Heart right ventricle (tissue), 16 donors: Measurements from ENCODE around the gene C20orf144. TPM values are rescaled to one million over a fixed set of nuclear protein-coding genes. Genes with fewer than 3 reads are reported as not detected.
A peak's percentile ranks its signal among the peaks of the same experiment; 100 is the strongest.

Source experiments
- ATAC-seq, 8 donors: fragments of 200-7000 bp; cut with Tn5 transposase; one replicate each; pipeline ENCODE4 v1.9.1; 2020; ENCODE audit warnings: mild to moderate bottlenecking in 8 of 8, moderate library complexity in 8 of 8, moderate number of reproducible peaks in 1 of 8
- DNase-seq, 2 donors: peaks; one replicate each; pipeline ENCODE4 v3.0.0-alpha.2; 2020
- H3K27ac ChIP-seq, 10 donors: fragments of 200-600 bp; sonication (generic) in 2 of 10; one replicate each; pipeline versions ENCODE4 v1.5.0 to v1.8.0; 2020 to 2022; ENCODE audit warnings: mild to moderate bottlenecking in 3 of 10
- H3K27me3 ChIP-seq, 7 donors: fragments of 200-600 bp; one replicate each; pipeline ENCODE4 v1.8.0; 2021 to 2022; ENCODE audit warnings: mild to moderate bottlenecking in 2 of 7
- H3K36me3 ChIP-seq, 9 donors: fragments of 200-600 bp; sonication (generic) in 1 of 9; one replicate each; pipeline versions ENCODE4 v1.5.0 to v1.8.0; 2020 to 2022; ENCODE audit warnings: mild to moderate bottlenecking in 2 of 9
- H3K4me1 ChIP-seq, 9 donors: fragments of 200-600 bp; sonication (generic) in 1 of 9; one replicate each; pipeline versions ENCODE4 v1.5.0 to v1.8.0; 2020 to 2022; ENCODE audit warnings: mild to moderate bottlenecking in 4 of 9
- H3K4me3 ChIP-seq, 10 donors: fragments of 200-600 bp; sonication (generic) in 2 of 10; one replicate each; pipeline versions ENCODE4 v1.5.0 to v1.8.0; 2020 to 2022; ENCODE audit warnings: mild to moderate bottlenecking in 7 of 10, moderate library complexity in 2 of 10
- H3K9me3 ChIP-seq, 11 donors: fragments of 200-600 bp in 10 of 11; sonication (generic) in 2 of 11; one replicate each; pipeline versions ENCODE4 v1.5.0 to v1.8.0; 2013 to 2022; ENCODE audit warnings: mild to moderate bottlenecking in 2 of 11, control low read depth in 1 of 11, moderate library complexity in 1 of 11
- CTCF ChIP-seq, 9 donors: fragments of 200-600 bp; sonication (generic) in 2 of 9; IDR thresholded peaks; one replicate each; pipeline versions ENCODE4 v1.5.0 to v1.8.0; 2021 to 2022; ENCODE audit warnings: antibody characterized with exemption in 9 of 9, mild to moderate bottlenecking in 5 of 9, moderate library complexity in 1 of 9
- WGBS, 2 donors: extraction: QIAGEN DNeasy Blood & Tissue Kit; methylation state at CpG; one replicate each; pipeline ENCODE4 v1.1.7; 2013; ENCODE audit warnings: inconsistent platforms in 1 of 2; 5-methylcytosine and 5-hydroxymethylcytosine counted together
- intact Hi-C, 10 donors: fragments of 100-400 bp; cut with DNase I; formaldehyde crosslinking; loops; one replicate each; pipeline versions ENCODE4 v1.11.1 to v1.14.2; 2022
- polyA plus RNA-seq, 2 donors: library from polyadenylated mRNA; stranded (reverse); fragments of 200-250 nt; gene quantifications; one replicate each; pipeline ENCODE4 v1.2.3, GENCODE V29; 2013
- total RNA-seq, 10 donors: library from RNA; stranded (reverse); fragmentation: NEBNext Ultra II Directional in 3 of 10; extraction: Animal tissue kit (Norgen Biotek cat#: 25700) in 3 of 10; gene quantifications; one replicate each; pipeline versions ENCODE4 v1.2.1 to v1.2.4, GENCODE V29; 2021 to 2023
- donor health status: Arrhythmogenic right ventricular cardiomyopathy.
- donor health status: ischemic (EF 13 %, LVEDD 7.1; RV severe dilation, severe dysfunction).
- donor health status: healthy with polysubstance abuse.
- donor health status: DM: no; HTN: yes; CAD: no.
- donor health status: DM: no; HTN: no; CAD: no.
- donor health status: ischemic (EF 25% LVEDD 6.9; RV normal size, moderate dysfunction).
- donor health status: ischemic (EF 25% LVEDD 5.7; RV mildly dilated, moderate dysfunction).
- donor health status: healthy.
- donor health status: DM: yes; HTN: yes; CAD: no.
- donor health status: Ischemic cardiomyopathy.
- donor health status: ischemic (EF 35%, LVEDD 5.7; RV mildly dilated, moderate dysfunction).
- donor health status: nonischemic (EF 11% LVEDD 7.7; RV severe dilation, severe dysfunction).
- donor health status: DM: yes; HTN: yes; CAD: no.
- donor health status: PGD.
- donor health status: ischemic (EF 29% LVEDD 5.4; RV normal size, mild dysfunction).
- donor health status: nonischemic (EF 23%, LVEDD 6.1; RV moderate dilation, normal function).

The C20orf144 gene
- total and polyA plus RNA-seq, 12 donors = 0.03 TPM; not detected in 11

GRCh38 chr20:33653900-33654596 lies 8.1 kb upstream of the C20orf144 start:
- WGBS, 2 donors = 83 to 91% methylated on average over 11 of the region's 11 CpGs
- peaks cover 0 to 25% (median 17%) of the 10 kb centered on the region in 9 donors for H3K4me1 ChIP-seq
- H3K27ac ChIP-seq = no peak overlapping the region
- ATAC-seq (peak in 5 of 8 donors; percentile 6 to 17 (median 10)), DNase-seq (no peak)
- no peak for TF ChIP-seq CTCF (IDR thresholded peaks at IDR 0.05)
- no peaks in the 10 kb centered on the region for H3K9me3 ChIP-seq
- no peaks in the 10 kb centered on the region for H3K27me3 ChIP-seq
- peaks cover 0 to 27% (median 6%) of the 10 kb centered on the region in 9 donors for H3K36me3 ChIP-seq
- peak overlapping the region in 1 of 10 donors; percentile 15 for H3K4me3 ChIP-seq
- intact Hi-C loops = loop anchor here in 8 of 10 donors (1.0 to 10.0 kb wide), 6 partner anchors 192 to 259 kb away; no protein-coding TSS in a partner anchor

DNA sequence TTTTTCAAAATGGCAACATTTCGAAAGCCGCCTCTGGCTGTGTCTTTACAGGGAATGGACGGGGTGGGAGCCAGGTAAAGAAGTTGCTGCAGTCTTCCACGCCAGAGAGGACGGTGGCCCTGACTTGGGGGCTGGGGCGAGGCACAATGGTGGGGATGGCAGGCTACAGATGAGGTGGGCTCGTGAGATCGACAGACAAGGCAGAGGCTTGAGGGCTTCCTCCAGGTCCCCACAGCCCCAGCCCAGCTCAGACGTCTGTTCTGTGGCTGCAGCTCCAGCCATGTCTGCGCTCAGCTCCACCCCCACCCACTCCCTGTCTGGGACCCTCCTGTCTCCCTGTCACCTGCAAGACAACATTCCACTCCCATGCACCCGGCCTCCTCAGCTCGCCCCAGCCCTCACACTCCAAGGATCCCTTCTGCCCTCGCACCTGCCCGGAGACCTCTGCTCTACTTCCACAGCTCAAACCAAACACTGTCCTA lies 7.4 kb upstream of the C20orf144 start:
- no peaks in the 10 kb centered on the region for H3K27me3 ChIP-seq
- 74 to 80% methylated on average over 14 of the region's 14 CpGs for WGBS, 2 donors
- H3K4me3 ChIP-seq = no peak overlapping the region
- ATAC-seq (peak in 1 of 8 donors; percentile 4), DNase-seq (no peak)
- no peak overlapping the region for H3K27ac ChIP-seq
- H3K9me3 ChIP-seq = no peaks in the 10 kb centered on the region
- H3K4me1 ChIP-seq = peaks cover 0 to 19% (median 10%) of the 10 kb centered on the region in 9 donors
- TF ChIP-seq CTCF (IDR thresholded peaks at IDR 0.05) = no peak
- intact Hi-C loops = loop anchor here in 6 of 10 donors (5.0 to 10.0 kb wide), 5 partner anchors 187 to 260 kb away; no protein-coding TSS in a partner anchor
- peaks cover 0 to 33% (median 6%) of the 10 kb centered on the region in 9 donors for H3K36me3 ChIP-seq

DNA sequence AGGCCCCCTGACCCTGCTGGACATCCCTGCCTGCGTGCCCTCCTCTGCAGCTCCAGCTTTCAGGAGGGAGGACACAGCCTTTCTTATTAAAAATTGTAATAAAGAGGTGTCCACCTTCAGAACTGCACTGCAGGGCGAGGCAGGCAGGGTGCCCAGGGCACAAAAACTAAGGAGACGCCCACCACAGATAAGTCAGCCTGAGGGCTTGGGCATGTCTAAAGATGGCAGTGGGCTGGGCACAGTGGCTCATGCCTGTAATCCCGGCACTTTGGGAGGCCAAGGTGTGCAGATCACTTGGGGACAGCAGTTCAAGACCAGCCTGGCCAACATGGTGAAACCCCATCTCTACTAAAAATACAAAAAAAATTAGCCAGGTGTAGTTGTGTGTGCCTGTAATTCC lies 7.0 kb upstream of the C20orf144 start:
- Histone ChIP-seq H3K4me1 (peaks cover 0 to 19% (median 10%) of the 10 kb centered on the region in 9 donors), H3K36me3 (peaks cover 0 to 38% (median 6%) of the 10 kb centered on the region in 9 donors), H3K9me3 (no peaks in the 10 kb centered on the region), H3K27me3 (no peaks in the 10 kb centered on the region), H3K4me3 (no peak overlapping the region), H3K27ac (no peak overlapping the region)
- intact Hi-C loops = loop anchor here in 3 of 10 donors (5.0 to 10.0 kb wide), 3 partner anchors 188 to 260 kb away; no protein-coding TSS in a partner anchor
- DNase-seq (no peak), ATAC-seq (no peak)
- 64 to 70% methylated on average over 4 of the region's 4 CpGs for WGBS, 2 donors
- TF ChIP-seq CTCF (IDR thresholded peaks at IDR 0.05) = no peak

GRCh38 chr20:33656010-33656782 lies 5.9 kb upstream of the C20orf144 start:
- intact Hi-C loops = loop anchor here in 3 of 10 donors (5.0 to 10.0 kb wide), 3 partner anchors 189 to 261 kb away; no protein-coding TSS in a partner anchor
- no peaks in the 10 kb centered on the region for H3K27me3 ChIP-seq
- no peak for TF ChIP-seq CTCF (IDR thresholded peaks at IDR 0.05)
- peaks cover 0 to 19% (median 10%) of the 10 kb centered on the region in 9 donors for H3K4me1 ChIP-seq
- no peak overlapping the region for H3K4me3 ChIP-seq
- H3K36me3 ChIP-seq = peaks cover 0 to 43% (median 6%) of the 10 kb centered on the region in 9 donors
- H3K9me3 ChIP-seq = no peaks in the 10 kb centered on the region
- no peak for ATAC-seq
- WGBS, 2 donors = 96 to 97% methylated on average over 10 of the region's 10 CpGs
- no peak overlapping the region for H3K27ac ChIP-seq
- no peak for DNase-seq
